COLO668 (cell line): ENCODE results near the gene SNAP25.

Source experiments
- DNase-seq: peaks from one replicate; lab custom pipeline; 2025; ENCODE audit not compliant: unreplicated experiment; lab: John Stamatoyannopoulos, UW

SNAP25 gene

DNA sequence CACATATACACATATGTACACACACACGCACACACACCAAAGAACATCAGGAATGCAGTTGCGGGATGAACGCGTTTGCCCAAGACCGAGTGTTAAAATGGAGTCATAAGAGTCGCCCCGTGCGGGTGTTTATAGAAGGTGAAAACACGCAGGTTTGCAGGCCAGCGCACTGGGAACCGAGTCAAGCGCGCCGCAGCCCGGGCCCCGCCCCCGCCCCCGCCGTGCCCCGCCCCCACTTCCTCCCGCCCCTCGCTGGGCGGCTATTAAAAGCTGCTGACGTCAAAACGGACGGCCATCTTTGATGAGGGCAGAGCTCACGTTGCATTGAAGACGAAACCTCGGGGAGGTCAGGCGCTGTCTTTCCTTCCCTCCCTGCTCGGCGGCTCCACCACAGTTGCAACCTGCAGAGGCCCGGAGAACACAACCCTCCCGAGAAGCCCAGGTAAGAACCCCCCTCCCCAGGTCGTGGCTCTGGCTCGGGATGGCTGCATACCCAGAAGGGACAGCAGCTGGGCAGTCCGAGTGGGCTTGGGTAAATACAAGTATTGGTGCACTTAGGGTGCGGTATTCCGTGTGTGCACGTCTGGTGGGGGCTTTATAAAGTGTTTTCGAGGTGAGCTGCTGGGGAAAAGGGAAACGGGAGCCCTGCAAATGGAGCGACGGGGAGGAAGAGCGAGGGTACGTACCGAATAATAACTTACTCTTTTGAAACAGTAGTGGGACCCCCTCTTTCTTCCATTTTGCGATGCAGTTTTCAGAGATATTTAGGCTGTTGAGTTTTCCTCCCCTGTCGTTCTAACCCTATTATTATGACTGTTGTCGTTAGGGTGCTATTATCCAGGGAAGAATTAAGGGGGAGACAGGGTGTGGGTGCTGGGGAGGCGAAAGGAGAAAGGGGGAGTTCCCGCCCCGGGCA is at the start of gene SNAP25:
Gene SNAP25 (plus strand): TSS at position 295 of the 916 bp plus-strand sequence. CDS start 56,662 bp downstream, outside the sequence.
- DNase-seq = peak; percentile 95

DNA sequence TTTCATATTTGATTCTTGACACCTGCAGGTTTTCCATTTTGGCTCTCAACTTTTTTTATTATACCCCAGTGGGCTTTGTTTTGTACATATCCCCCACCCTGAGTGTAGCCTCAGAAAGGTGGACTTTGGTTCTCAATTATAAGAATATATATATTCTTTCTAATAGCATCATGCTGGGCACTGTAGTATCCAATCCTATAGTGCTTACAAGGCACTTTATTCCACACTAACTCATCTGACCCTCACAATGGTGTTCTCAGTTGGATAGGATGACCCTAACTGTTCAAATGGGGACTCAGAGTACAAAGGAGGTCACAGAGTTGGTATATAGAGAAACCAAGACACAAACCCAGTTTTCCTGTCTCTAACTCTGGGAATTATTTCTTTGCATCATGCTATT is 48.9 kb upstream of the SNAP25 start:
- no peak for DNase-seq

DNA sequence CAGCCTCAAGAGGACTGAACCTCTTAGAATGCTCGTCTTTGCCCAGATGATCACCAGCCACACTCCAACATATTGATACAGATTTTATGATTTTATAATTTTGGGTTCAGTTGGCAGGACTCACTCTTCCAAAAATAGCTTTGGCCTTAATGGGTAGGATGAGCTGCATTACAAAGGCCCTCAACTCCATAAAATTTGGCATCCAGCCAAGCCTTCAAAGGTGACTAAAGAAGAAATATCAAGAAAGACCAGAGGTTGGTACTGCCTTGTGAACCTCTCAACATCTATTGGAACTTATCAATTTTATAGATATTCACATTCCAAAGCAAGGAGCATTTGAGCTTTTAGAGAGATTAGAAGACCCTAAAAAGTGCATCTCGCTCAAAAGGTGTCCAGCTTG is 48.4 kb upstream of the SNAP25 start:
- DNase-seq = no peak

- DNase-seq = peak; percentile 86
Measured at GRCh38 chr20:10171864-10172751, 46.5 kb upstream of the SNAP25 start.

GRCh38 chr20:10172998-10173655 is 45.5 kb upstream of the SNAP25 start:
- no peak for DNase-seq

GRCh38 chr20:10174400-10174799 is 44.2 kb upstream of the SNAP25 start:
- no peak for DNase-seq

- DNase-seq = no peak
Measured at GRCh38 chr20:10177326-10177725, 41.3 kb upstream of the SNAP25 start.

DNA sequence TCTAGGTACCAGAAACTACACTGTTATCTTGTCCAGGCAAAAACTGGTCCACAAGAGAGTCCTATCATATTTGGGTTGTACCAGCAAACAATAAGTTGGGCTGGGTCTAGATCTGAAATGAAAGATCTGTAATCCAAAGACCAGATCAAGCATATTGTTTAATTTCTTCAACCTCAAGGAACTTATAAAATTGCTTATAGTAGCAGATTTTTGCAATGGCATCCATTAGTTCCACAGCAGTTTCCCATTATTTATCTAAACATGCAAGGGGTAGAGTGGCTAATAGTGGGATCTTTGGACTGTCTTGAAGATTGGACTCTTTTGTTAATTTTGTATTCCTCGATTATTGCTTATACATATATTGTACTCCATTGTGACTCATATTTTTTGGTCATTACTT is 40.5 kb upstream of the SNAP25 start:
- no peak for DNase-seq

DNA sequence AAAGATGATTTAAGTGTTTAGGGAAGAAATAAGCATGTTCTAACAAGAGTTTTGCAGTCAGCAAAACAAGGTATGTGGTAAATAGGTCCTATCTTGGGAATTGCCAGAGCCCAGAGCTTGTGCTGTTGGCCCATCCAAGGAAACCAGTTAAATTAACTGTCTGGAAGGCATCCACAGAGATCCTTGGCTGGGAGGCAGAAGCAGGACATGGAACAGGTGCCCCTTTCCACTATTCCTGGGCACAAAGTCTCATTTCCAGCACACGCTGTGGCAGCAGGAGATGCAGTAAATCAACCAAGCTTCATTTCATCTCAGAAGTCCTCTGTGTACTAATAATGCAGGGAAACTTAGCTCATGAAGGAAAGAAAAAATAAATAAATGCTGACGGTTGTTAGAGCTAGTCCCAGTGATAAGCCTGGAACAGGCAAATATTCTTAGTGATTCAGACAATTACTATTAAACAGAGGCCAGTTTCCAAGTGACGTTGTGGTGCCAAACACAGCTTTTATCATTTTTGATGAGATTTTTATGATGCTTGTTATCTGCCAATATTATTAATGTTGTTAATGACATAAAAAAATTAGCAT is 39.8 kb upstream of the SNAP25 start:
- DNase-seq = no peak

- no peak for DNase-seq
Measured at GRCh38 chr20:10179574-10180298, 38.9 kb upstream of the SNAP25 start.

- DNase-seq = no peak
Measured at GRCh38 chr20:10180651-10181235, 37.9 kb upstream of the SNAP25 start.

DNA sequence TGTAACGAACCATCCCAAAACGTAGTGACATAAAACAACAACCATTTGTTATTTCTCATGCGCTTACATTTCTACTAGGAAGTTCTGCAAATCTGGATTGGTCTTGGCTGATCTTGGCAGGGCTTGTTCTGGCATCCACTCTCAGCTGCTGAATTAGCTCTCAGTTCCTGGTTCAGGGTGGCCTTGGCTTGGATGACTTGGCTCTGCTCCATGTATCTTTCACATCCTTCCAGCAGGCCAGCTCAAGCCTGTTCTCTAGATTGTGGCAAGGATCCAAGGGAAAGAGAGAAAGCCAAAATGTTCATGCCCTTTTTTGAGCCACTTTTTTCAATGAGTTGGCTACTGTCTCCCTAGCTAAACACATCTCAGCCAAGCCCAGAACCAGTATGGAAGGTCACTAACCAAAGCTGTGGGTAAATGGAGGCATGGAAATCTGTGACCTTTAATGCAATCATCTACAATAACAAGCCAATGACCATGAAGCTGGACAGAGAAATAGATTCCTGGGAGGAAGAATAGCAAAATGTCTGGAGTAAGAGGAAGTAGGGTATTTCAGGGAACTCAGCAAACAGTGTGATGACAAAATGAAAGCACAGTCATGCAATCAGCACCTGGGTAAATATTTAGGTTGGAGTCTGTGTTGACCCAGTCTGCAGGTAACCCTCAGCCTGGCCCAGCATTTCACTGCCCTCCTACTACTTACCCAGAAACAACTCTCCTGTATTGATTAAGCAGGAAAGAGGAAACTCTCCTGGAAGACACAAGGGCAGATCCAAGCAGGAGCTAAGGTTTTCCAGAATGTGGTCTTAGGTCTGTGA is 32.7 kb upstream of the SNAP25 start:
- DNase-seq = peak; percentile 66

DNA sequence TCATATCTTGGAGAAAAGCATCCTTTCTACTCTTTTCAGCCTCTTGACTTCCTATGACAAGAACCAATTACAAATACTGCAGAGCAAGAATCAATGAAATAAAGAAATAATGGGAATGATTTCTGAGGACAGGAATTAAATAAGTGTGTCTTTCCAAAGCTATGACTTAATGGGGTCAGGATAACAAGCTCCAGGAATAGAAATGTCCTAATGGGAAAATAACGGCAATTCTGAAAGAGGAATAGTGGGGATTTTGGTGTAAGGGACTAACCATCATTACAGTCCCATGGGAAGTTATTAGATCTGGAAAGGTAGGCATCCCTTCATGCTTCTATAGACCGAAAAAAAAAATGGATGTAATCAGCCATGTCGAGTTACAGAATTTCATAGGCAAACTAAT is 28.2 kb upstream of the SNAP25 start:
- no peak for DNase-seq

GRCh38 chr20:10192171-10192570 is 26.5 kb upstream of the SNAP25 start:
- no peak for DNase-seq

DNA sequence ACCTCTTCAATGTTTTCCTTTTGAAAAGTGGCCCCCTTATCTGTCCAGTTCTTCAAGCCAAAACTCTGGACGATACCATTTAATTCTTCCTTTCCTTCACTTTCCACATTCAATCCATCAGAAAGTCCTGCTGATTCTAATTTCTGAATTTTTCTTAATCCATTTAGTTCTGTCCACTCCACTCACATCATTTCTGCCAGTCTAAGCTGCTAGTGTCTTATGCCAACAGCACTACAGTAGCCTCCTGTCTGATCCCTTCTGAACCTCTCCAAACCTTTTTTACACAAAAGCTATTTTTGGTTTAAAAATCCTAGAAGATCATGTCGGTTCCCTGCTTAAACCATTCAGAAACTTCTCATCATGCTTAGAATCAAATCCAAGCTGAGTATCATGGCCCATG is 24.5 kb upstream of the SNAP25 start:
- no peak for DNase-seq

GRCh38 chr20:10200330-10200729 is 18.3 kb upstream of the SNAP25 start:
- DNase-seq = no peak

DNA sequence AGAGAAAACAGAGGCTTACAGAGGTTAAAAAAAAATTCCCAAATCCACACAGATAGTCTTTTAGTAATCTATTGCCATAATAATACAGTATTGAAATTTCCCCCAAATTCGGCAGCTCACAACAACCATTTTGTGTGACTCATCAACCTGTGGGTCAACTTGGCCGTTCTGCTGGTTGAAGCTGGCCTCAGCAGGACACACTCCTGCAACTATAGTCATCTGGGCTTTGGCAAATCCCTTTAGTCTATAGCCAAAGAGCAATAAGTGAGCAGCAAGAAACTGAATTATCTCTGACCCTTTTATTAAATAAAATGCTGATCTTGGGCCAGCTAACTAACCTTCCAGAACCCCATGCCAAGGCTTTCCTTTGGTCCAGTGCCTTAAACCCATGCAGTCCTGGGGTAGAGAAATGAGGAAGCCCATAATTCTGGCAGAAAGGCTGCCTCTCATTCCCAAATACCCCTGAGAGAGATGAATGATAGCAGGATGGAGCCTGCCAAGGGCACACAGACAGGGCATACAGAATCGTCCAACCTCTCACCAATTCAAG is 17.2 kb upstream of the SNAP25 start:
- DNase-seq = no peak

- DNase-seq = no peak
Measured at GRCh38 chr20:10209091-10209490, 9.5 kb upstream of the SNAP25 start.

DNA sequence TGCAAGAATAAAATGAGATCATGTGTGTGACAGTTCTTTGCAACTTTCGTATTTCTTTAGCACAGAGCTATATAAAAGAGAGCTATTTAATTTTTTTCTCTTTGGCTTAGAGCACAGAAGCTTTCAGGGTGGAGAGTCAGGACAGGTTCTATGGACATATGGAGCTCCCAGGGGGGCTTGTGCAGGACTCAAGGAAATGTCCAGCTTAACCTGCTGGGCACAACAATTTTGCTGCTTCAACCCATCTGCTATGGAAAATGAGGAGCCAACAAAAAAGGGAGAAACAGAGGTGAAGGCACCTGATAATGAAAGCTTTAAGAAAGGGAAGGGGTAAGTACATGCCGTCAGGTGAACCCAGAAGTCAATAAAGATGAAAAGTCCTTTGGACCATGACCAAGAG is 5.1 kb upstream of the SNAP25 start:
- DNase-seq = no peak
